GM21825 (cell line): Measurements from ENCODE around the gene CNRIP1.
"Not testable (repeated sequence)": the region's sequence is repeated elsewhere in the genome, so short reads cannot be mapped to it uniquely, and the experiment has no call there.

Experiments
- ATAC-seq: cut with Tn5 transposase; IDR thresholded peaks from one replicate; pipeline ENCODE4 v1.9.1; 2021; ENCODE audit warnings: mild to moderate bottlenecking, moderate library complexity; ENCODE audit not compliant: unreplicated experiment

Gene CNRIP1, protein sequence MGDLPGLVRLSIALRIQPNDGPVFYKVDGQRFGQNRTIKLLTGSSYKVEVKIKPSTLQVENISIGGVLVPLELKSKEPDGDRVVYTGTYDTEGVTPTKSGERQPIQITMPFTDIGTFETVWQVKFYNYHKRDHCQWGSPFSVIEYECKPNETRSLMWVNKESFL

DNA sequence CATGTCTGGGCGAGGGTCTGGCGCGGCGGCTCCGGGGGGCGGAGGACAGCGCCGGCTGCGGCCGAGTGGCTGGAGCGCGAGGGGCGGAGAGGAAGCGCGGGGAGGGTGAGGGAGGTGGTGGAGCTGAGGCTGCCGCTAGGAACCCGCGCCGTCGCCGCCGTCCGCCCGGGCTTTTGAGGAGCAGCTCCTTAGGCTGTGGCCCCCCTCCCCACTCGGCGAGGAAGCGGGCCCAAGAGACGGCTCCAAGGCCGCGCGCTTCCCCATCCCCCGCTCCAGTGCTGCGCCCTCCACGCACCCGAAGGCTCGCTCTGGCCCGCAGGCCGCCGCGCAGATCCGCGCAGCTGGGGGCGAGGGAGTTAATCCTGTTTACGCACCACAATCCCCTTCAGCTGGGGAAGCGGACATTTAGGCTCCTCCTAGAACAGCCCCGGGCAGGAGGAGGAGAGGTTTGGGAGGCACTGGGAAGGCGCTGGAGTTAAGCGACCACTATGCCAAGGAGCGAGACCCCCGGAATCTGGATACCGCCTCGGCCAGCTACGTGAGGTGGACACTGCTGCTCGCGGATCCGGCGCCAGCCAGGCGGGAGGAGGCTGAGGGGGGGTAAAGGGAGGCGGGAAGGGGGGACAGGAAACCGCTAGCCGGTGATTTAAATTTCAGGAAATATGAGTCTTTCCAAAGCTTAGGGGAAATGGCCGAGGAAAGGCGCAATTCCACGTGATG is at the start of gene CNRIP1:
TSS of gene CNRIP1 (minus strand) at position 552 of the 720 bp plus-strand sequence. CDS start at position 3, 549 bp downstream.
- no peak for ATAC-seq

DNA sequence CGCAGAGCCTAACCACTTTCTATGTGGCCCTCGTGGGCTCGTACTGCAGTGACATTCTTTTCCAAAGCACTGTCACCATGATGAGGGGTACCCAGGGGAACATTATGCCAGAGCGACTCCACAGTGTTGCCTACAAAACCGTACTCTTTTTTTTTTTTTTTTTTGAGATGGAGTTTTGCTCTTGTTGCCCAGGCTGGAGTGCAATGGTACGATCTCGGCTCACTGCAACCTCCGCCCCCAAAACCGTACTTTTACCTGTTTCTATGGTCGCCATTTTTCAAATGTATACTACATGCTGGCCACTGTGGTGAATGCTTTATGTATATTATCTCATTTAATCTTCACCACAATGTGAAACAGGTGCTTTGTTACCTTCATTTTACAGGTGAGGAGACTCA is 49.6 kb upstream of the CNRIP1 start:
- no peak for ATAC-seq

DNA sequence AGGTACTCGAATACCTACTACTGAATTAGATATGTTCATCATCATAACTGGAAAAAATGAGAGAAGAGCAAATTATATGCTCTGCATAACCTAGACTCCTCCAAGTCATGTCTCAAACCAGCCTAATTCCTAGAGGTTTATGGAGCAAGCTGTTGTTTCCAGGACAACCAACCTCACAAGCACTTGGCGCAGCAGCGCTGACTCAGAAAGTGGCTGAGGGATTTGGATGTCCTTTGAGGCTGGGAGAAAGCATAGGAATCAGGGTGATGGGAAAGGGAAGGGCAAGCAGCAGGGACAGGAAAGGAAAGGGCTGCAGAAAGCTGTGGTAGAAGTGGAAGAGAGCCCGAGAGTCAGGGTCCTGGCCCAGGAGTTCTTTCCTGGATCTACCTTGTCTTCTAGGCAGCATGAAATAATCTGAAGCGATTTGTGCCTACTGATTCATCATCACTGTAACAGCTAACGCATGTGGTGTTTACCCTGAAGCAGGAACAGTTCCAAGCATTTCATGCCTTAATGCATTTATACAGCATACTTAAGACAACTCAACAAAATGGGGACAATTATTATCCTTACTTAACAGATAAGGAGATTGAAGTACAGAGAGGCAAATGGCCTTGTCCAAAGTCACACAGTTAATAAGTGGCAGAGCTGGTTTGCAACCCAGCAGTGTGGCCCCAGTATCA is 49.0 kb upstream of the CNRIP1 start:
- no peak for ATAC-seq

DNA sequence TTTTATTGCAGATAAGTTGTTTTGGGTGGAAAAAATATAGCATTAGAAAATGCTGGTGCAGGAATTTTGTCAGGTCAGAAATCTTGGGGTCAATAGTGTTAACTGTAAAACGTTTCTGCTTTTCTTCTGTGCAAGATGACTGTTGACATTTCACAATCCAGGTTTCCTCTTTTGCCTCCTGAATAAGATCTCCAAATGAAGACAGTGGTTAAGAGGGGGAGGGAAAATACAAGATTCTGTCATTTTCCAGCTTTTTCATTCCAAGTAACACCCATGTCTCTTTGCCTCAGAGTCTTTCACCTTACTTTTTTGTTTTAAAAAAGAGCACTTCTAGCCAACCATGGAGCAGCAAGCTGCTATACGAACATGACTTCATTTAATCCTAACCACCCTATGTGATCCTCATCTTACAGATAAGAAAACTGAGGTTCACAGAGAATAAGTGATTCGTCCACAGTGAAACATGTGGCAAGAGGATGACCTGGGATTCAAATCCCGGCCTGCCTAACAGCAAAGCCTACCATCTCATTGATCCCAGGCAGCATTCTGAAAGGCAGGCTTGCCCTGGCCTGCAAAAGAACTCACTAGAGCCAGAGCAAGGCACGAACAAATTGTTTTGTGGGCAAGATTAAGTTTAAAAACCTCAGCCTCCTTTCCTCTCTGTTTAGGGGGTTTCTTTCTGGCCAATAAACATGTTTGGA is 48.4 kb upstream of the CNRIP1 start:
- ATAC-seq: no peak

DNA sequence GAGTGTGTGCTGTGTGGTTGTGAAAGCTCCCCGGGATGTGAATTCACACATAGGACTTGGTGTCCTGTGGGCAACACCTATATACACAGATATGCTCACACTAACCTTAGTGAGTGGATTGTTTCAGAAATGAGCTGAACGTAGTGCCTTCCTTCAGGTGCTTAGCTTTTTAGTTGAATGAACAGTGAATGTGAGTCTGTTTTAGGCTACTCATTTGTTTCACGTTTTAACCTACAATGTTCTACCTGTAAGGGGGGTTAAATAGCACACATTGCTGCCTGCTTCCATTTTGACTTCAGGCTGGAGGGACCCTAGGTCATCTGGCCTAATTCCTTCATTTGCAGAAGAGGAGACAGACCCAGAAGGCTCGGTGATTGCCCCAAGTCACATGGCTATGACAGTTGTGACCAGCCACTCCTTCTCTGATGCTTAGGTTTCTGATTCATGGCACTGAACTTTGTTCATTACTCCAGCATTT is 46.4 kb upstream of the CNRIP1 start:
- ATAC-seq: peak; percentile 37

DNA sequence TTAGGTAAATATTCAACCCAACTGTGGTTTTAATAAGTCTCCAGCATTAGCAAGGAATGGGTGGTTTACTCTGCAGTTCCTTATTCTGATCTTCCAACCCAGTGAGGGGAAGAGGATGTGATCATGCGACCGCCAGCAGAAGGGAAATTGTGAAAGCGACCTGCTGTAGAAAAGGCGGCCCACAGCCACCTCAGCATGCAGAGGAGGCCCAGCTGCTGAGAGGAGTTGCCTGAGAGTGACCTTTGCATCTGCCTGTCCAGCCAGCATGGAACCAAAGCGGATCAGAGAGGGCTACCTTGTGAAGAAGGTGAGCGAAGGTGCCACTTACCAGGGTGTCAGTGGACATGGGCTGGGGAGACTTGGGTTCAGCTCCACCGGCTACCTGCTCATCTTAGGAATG is 45.3 kb upstream of the CNRIP1 start, which contains the start of gene PLEK:
TSS of gene PLEK (plus strand) at position 196 of the 400 bp plus-strand sequence. CDS start at position 266, 70 bp downstream.
- peak; percentile 63 for ATAC-seq

DNA sequence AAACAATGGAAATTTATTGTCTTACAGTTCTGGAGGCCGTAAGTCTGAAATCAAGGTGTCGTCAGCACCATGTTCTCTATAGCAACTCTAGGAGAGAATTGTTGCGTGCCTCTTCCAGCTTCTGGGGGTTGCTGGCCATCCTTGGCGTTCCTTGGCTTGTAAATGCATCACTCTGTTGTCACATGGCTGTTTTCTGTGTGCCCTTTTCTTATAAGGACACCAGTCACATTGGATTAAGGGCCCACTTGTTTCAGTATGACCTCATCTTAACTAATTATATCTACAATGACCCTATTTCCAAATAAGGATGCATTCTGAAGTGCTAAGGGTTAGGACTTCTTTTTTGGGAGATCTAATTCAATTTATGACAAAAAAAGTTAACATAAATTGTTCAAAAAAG is 44.0 kb upstream of the CNRIP1 start:
- ATAC-seq: no peak

DNA sequence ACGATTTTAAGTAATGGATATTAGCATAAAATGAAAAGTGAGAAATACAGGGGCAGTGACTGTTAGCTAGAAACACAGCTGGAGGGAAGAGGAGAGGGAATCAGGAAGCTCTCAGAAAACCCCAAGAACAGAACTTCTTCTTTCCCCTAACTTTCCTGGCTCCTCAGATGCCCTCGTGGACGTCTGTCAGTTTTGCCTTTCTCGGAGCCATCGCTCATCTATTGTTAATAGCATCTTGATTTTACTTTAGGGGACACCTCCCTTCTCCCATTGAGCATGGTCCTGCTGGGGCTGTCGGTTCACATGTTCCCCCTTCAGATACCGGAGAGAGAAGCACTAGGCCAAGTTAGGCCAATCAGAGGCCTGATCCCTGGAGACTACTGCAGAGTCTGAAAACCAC is 43.0 kb upstream of the CNRIP1 start:
- no peak for ATAC-seq

DNA sequence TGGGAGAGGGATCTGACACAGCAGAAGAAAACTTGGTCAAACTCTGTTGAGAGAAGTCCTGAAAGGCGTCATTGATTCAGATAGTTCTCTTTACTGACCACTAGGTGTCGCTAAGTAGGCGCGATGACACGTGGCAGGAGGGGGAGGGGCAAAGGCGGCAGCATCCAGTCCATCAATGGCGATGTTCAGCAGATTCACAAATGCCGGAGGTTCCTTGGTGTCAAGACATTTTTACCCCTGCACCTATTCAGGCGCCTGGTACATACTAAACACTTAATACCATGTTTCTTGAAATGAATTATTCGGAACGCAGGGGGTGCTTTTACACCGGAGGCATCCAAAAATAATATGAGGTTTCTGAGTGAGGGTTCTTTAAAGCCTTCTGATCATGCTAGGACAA is 42.3 kb upstream of the CNRIP1 start:
- peak; percentile 52 for ATAC-seq

DNA sequence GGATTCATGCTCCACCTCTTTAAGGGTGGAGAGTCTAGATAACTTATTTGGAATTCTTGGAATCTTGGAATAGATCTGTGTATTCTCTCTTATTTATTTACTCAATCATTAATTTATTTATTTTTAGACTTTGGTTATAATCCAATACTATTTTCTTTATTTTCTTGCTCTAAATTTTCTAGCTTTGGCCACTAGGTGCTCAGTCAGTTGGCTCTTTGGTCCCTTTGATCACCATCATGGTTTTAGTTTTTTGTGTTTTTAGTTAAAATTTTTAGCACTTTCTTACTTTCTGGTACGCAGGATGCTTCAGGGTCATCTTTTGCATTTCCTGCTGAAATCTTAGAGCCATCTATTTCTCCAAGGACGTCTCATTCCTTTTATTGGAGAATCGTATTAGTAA is 40.1 kb upstream of the CNRIP1 start:
- no peak for ATAC-seq

DNA sequence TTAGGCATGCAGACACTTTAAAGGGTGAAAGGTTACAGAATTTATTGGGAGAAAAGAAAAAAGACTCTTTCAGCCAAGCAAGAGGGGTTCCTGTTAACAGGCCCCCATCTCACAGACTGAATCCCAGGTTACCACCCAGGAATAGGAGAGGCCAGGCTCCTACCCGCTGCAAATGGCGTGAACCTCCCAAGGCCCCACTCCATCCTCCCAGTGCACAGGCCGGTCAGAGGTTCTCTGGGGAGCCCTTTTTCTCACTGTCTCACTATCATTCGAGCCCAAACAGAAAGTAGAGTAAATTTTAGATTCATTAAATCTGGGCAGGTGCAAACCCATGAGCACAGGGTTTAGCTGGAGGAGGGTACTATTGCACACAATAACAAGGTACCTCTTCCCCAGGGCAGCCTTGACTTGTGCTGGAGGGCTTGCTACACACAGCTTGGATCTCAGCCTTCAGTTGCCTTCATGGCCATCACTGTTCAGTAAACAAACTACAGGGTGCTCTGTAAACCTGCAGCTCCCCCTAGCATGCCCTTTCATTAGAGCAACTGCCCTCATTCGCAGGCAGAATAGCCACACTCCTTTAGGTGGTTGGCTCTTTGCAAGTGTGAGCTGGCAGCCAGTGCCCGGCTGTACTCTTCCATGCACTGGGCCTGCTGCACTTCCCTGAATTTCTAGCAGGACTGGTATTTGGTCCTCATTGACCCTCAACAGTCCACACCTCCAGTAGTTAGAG is 38.0 kb upstream of the CNRIP1 start:
- peak; percentile 48 for ATAC-seq

DNA sequence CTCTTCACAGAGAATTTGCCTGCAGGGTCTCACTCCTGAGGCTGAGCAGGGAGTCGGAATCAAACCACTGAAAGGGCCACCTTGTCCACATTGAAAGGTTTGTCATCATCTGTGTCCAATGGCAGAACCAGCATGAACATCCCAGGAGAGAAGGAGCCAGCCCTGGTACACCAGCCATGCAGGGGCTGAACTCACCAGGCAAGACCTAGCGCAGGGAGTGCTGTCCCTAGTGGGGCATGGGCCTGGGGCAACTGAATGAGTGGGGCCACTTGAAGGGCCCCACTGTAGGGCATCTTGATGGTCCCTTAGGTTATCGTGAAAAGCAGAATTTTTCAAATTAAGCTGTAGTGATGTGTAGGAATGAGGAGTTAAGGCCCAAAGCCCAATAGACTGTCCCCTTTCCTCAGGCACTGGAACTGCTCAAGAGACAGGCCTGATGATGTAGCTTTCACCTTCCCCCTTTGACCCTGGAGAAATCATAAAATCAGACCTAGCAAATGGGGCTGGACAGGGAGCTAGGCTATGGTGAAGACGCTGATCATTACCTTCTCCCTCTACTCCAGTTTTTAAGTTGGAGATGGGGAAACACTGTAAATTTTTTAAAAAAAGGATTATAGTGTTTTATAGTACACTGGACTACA is 37.0 kb upstream of the CNRIP1 start:
- no peak for ATAC-seq

DNA sequence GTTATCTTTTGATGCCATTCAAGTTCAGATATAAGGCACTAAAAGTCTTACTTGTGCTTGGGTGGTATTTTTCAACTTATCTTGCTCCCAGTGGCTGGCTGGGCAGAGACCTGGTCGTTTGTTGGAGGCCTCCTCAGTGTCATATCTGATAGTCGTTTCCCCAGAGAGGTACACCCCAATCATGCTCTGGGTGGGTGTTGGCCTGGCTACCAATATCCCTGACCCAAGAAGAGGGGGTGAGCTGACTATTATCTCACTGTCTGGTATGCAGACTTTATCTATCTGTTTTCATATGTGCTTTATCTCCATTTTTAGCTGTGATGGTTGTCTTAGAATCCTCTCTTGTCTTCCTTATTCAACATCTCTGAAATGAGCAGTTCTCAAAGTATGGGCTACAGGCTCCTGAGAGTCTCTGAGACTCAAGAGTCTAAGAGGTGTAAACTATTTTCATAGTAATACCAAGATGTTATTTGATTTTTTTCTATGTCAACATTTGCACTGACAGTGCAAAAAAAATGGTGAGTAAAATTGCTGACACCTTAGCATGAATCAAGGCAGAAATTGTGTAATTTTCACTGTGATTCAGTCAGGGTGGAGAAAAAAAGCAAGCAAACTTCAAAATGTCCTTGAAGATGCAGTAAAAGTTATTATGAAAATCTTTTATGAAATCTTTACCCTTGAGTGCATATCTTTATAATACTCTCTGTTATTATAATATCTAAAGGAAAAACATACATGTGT is 33.1 kb upstream of the CNRIP1 start:
- no peak for ATAC-seq

DNA sequence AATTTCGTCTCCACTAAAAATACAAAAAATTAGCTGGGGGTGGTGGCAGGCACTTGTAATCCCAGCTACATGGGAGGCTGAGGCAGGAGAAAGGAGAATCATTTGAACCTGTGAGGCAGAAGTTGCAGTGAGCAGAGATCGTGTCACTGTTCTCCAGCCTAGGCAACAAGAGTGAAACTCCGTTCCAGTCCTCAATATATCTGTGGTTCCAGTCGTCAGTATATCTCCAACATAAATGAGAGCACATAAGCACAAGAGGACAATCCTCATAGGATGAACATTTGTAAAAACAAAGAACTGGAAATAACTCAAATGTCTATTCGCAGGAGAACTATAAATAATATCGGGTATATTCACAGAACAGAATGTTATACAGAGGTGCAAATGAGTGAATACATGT is 32.2 kb upstream of the CNRIP1 start:
- ATAC-seq: no peak

DNA sequence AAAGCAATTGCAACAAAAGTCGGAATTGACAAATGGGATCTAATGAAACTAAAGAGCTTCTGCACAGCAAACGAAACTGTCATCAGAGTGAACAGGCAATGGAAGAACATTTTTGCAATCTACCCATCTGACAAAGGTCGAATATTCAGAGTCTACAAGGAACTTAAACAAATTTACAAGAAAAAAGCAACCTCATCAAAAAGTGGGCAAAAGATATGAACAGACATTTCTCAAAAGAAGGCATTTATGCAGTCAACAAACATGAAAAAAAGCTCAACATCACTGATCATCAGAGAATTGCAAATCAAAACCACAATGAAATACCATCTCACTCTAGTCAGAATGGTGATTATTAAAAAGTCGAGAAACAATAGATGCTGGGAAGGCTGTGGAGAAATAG is 29.3 kb upstream of the CNRIP1 start:
- ATAC-seq: not testable (repeated sequence)

DNA sequence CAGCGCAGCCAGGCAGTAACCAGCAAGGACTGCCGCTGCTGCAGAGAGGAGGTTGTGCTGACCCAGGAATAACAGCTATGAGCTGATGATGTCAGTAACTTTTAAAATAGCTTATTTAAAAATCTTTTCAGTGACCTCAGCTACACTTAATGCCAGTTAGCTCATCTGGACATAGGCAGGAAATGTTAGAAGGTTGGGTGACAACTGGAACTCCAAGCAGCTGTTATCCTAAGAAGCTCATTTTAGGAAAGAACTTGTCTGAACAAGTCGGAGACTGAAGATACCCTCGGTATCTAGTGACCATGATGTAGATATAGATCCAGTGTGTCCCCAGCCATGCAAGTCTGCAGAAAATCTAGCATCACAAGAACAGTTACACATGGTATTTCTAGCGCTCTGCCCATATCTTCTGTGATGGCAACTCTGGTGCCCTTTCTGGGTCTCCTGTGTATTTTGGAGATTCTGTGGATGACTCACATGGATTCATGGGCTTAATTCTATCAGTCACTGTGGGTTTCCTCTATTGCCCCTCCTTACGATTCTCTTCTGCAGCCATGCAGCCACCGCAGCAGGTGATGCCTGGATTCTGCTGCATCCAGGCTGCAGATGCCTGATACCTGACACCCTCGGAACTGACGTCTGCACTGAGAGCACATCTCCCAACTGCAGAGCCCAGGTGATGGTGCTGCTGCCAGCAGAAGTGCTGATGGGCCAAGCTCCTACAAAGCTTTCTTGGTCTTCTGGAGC is 25.6 kb upstream of the CNRIP1 start:
- ATAC-seq: no peak

DNA sequence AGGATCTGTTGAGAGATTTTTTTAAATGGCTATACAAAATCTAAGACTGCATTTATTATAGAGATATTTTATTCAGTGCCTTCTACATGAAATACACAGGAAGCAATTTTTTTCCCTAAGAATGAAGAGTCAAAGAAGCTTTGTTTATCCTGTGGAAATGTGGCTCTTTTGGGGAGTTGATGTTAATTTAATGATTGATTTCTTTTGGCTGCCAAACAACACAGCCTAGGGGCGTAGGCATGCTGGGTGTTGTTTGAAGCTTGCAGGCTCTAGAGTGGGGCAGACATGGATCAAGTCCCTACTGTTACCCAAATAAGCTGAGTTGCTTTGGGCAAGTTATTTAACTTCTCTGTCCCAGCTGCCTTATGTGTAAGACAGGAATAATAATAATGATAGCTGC is 24.3 kb upstream of the CNRIP1 start:
- ATAC-seq: no peak

DNA sequence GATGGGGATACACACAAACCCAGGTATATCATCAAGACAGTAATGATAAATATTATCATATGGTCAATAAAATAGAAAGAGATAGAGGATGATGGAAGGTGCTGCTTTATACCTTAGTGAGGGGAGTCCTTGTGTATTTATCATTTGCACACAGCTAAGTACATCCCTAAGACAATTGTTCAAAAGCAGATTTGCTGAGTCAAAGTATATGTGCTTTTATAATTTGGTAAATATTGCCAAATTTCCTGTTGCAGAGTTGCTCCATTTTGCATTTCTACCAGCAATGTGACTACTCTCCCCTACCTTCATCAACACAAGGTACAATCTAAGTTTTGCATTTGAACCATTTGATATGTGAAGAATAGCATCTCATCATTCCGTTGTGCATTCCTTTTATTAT is 22.7 kb upstream of the CNRIP1 start:
- no peak for ATAC-seq

DNA sequence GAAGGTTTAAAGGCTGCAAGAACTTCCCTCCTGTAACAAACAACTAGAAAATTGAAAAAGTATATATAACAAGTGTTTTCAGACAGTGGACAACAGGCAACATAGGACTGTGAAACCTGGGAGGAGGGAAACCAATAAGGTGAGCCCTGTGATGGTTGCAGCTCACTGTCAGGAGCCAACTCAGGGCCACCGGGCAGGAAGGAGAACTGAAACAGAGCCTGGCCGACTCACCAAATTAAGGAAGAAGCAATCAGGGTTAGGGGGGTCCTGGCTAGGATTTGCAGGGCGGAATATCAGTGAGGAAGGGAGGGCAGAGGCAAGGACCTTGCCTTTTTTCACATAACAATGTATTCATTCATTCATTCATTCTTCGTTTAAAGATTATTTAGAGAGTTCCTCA is 21.8 kb upstream of the CNRIP1 start:
- ATAC-seq: no peak
